Body of pancreas (tissue), 4 donors: ENCODE measurements around the gene RABEP2. TPM values are rescaled to one million over a fixed set of nuclear protein-coding genes. Genes with fewer than 3 reads are reported as not detected.
"Not testable (repeated sequence)": the region's sequence is repeated elsewhere in the genome, so short reads cannot be mapped to it uniquely, and the experiment has no call there.

Experiments used
- ATAC-seq: fragments of 150-250 bp; one replicate; pipeline ENCODE4 v1.9.1; 2016
- DNase-seq, 4 donors: peaks; one replicate each; pipeline ENCODE4 v3.0.0-alpha.2; 2019
- H3K27ac ChIP-seq, 4 donors: fragments of 200-600 bp; sonication (generic); 1 replicate in 3 of 4; 2 replicates in 1 of 4; pipeline versions ENCODE4 v1.5.1 to v1.6.1; 2016 to 2019; ENCODE audit warnings: mild to moderate bottlenecking in 1 of 4, mixed read lengths in 1 of 4, moderate library complexity in 1 of 4
- H3K27me3 ChIP-seq, 2 donors: fragments of 200-600 bp; sonication (generic); one replicate each; pipeline ENCODE4 v1.6.0; 2016; ENCODE audit warnings: mild to moderate bottlenecking in 1 of 2
- H3K36me3 ChIP-seq, 2 donors: fragments of 200-600 bp; sonication (generic); replicated peaks in 1 of 2; 2 replicates each; pipeline ENCODE4 v1.5.1; 2016; ENCODE audit warnings: low read depth in 2 of 2; ENCODE audit not compliant: insufficient read depth in 1 of 2
- H3K4me1 ChIP-seq: fragments of 200-600 bp; sonication (generic); one replicate; pipeline ENCODE4 v1.6.0; 2016
- H3K4me3 ChIP-seq, 2 donors: fragments of 200-600 bp; sonication (generic); 1 replicate in 1 of 2; 2 replicates in 1 of 2; pipeline ENCODE4 v1.5.1; 2016 to 2019
- H3K9me3 ChIP-seq, 3 donors: fragments of 200-600 bp; sonication (generic); 1 replicate in 2 of 3; 2 replicates in 1 of 3; pipeline ENCODE4 v1.5.1; 2016
- POLR2A ChIP-seq, 3 donors: fragments of 450-650 bp; IDR thresholded peaks; one replicate each; pipeline ENCODE4 v1.6.1; 2016; ENCODE audit warnings: antibody characterized with exemption in 3 of 3, mild to moderate bottlenecking in 2 of 3
- WGBS, 2 donors: methylation state at CpG; one replicate each; pipeline ENCODE4 v1.1.5; 2017; 5-methylcytosine and 5-hydroxymethylcytosine counted together
- intact Hi-C: fragments of 100-400 bp; cut with DNase I; formaldehyde crosslinking; loops from one replicate; pipeline ENCODE4 v1.15.1; 2023
- total RNA-seq, 2 donors: library from RNA; depleted of rRNA; stranded (reverse); fragments of >200 nt; gene quantifications; one replicate each; pipeline ENCODE4 v1.1.0, GENCODE V29; 2016
- TF ChIP-seq, protein P1 (sequence below), 7 experiments: fragments of 450-650 bp in 4 of 7; fragments of 200-600 bp in 3 of 7; sonication (generic) in 3 of 7; IDR thresholded peaks; one replicate each; pipeline ENCODE4 v1.5.1; 2016 to 2019; ENCODE audit warnings: antibody characterized with exemption in 7 of 7

RABEP2 gene
- total RNA-seq, 2 donors from 2014 or later, result 27.2 to 118 TPM

DNA sequence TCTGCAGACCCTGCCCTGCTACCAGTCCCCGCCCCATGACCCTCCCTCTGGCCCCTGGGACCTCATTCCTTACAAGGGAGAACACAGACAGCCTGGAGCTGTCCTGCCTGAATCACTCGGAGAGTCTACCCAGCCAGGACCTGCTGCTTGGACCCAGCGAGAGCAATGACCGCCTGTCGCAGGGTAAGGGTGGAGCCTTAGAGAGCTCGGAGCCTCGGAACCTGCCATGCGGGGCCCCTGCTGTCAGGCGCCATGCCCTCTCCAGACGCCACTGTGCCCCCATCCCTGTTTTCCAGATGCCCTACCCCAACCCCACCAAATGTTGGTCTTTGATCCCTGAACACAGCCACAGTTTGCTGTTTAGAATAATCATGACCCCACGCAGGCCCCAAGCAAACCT is 55.8 kb downstream of the RABEP2 start:
- no peaks in the 10 kb centered on the region for H3K27me3 ChIP-seq
- TF ChIP-seq, protein P1, sequence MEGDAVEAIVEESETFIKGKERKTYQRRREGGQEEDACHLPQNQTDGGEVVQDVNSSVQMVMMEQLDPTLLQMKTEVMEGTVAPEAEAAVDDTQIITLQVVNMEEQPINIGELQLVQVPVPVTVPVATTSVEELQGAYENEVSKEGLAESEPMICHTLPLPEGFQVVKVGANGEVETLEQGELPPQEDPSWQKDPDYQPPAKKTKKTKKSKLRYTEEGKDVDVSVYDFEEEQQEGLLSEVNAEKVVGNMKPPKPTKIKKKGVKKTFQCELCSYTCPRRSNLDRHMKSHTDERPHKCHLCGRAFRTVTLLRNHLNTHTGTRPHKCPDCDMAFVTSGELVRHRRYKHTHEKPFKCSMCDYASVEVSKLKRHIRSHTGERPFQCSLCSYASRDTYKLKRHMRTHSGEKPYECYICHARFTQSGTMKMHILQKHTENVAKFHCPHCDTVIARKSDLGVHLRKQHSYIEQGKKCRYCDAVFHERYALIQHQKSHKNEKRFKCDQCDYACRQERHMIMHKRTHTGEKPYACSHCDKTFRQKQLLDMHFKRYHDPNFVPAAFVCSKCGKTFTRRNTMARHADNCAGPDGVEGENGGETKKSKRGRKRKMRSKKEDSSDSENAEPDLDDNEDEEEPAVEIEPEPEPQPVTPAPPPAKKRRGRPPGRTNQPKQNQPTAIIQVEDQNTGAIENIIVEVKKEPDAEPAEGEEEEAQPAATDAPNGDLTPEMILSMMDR (IDR thresholded peaks at IDR 0.05), result no peak
- no peak for TF ChIP-seq POLR2A (IDR thresholded peaks at IDR 0.05)
- 92 to 96% methylated on average over 6 to 11 of the region's 11 CpGs for WGBS, 2 donors
- no peak overlapping the region for H3K27ac ChIP-seq
- H3K4me3 ChIP-seq, result no peak overlapping the region
- H3K9me3 ChIP-seq, result no peaks in the 10 kb centered on the region
- intact Hi-C loops, result no loop called here
- H3K36me3 ChIP-seq, result peaks cover 17 to 20% of the 10 kb centered on the region in 2 donors
- peaks cover 13% of the 10 kb centered on the region for H3K4me1 ChIP-seq
- DNase-seq, result no peak
- ATAC-seq, result no peak

DNA sequence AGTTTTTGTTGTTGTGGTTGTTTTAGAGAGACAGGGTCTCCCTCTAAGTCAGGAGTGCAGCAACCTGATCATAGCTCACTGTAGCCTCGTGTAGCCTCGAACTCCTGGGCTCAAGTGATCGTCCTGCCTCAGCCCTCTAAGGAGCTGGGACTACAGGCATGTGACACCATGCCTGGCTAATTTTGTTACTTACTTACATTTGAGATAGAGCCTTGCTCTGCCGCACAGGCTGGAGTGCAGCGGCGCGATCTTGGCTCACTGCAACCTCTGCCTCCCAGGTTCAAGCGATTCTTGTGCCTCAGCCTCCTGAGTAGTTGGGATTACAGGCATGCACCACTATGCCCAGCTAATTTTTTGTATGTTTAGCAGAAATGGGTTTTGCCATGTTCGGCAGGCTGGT is 57.4 kb downstream of the RABEP2 start:
- H3K27ac ChIP-seq, DNase-seq, intact Hi-C loops, H3K9me3 ChIP-seq, H3K27me3 ChIP-seq, H3K4me3 ChIP-seq, ATAC-seq: not testable (repeated sequence)
- H3K4me1 ChIP-seq, result peaks cover 20% of the 10 kb centered on the region
- WGBS, 2 donors, result 89 to 100% methylated on average over 1 to 9 of the region's 9 CpGs
- peaks cover 17 to 20% of the 10 kb centered on the region in 2 donors for H3K36me3 ChIP-seq

DNA sequence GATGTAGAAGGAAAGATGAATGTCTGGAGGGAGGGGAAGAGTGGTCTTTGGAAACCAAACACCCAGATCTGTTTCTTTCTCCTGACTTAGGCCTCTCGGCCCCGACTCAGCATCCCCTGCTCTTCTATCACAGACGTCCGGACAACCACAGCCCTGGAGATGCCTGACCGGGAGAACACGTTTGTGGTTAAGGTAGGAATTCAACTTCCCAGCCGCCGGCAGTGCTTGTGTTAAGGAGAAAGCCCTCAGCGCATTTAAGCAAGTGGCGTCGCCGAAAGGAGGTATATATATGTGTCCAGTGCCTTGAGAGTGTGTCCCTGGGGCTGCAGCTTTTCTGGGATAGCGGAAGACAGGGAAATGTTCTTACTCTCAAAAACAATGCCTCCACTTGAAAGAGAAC is 57.8 kb downstream of the RABEP2 start:
- no peak for DNase-seq
- intact Hi-C loops, result no loop called here
- Histone ChIP-seq H3K36me3 (peaks cover 17 to 20% of the 10 kb centered on the region in 2 donors), H3K27me3 (no peaks in the 10 kb centered on the region), H3K4me1 (peaks cover 22% of the 10 kb centered on the region), H3K4me3 (no peak overlapping the region), H3K27ac (no peak overlapping the region), H3K9me3 (no peaks in the 10 kb centered on the region)
- ATAC-seq, result no peak
- WGBS, 2 donors, result 82 to 84% methylated on average over 13 of the region's 13 CpGs
- TF ChIP-seq POLR2A (IDR thresholded peaks at IDR 0.05), result no peak
- TF ChIP-seq, protein P1 (IDR thresholded peaks at IDR 0.05), result no peak

GRCh38 chr16:28866454-28866804 is 58.6 kb downstream of the RABEP2 start:
- intact Hi-C loops, result no loop called here
- WGBS, 2 donors, result 80 to 87% methylated on average over 15 of the region's 17 CpGs

GRCh38 chr16:28865722-28866453 is 59.1 kb downstream of the RABEP2 start:
- intact Hi-C loops, result no loop called here
- H3K36me3 ChIP-seq, result peaks cover 17 to 20% of the 10 kb centered on the region in 2 donors
- 60 to 74% methylated on average over 27 to 32 of the region's 32 CpGs for WGBS, 2 donors
- no peak for ATAC-seq
- TF ChIP-seq, protein P1 (IDR thresholded peaks at IDR 0.05), result no peak
- no peak for TF ChIP-seq POLR2A (IDR thresholded peaks at IDR 0.05)
- DNase-seq, result no peak
- peaks cover 22% of the 10 kb centered on the region for H3K4me1 ChIP-seq
- H3K9me3 ChIP-seq, result no peaks in the 10 kb centered on the region
- H3K4me3 ChIP-seq, result no peak overlapping the region
- no peaks in the 10 kb centered on the region for H3K27me3 ChIP-seq
- H3K27ac ChIP-seq, result no peak overlapping the region

More at GRCh38 chr16:28866454-28866804, 58.6 kb downstream of the RABEP2 start:
- TF ChIP-seq, protein P1 (IDR thresholded peaks at IDR 0.05), result no peak
- no peak for TF ChIP-seq POLR2A (IDR thresholded peaks at IDR 0.05)
- Histone ChIP-seq H3K36me3 (peaks cover 17 to 20% of the 10 kb centered on the region in 2 donors), H3K9me3 (no peaks in the 10 kb centered on the region), H3K27me3 (no peaks in the 10 kb centered on the region), H3K27ac (no peak overlapping the region), H3K4me1 (peaks cover 22% of the 10 kb centered on the region), H3K4me3 (no peak overlapping the region)
- no peak for DNase-seq
- ATAC-seq, result no peak
